GM18498 (cell line): Measurements from ENCODE around the gene OTUD1.

Experiments
- ATAC-seq: cut with Tn5 transposase; IDR thresholded peaks from one replicate; pipeline ENCODE4 v1.9.1; 2021; ENCODE audit warnings: mild to moderate bottlenecking, moderate library complexity; ENCODE audit not compliant: unreplicated experiment

The OTUD1 gene

GRCh38 chr10:23419655-23420329, 19.1 kb upstream of the OTUD1 start:
- ATAC-seq, result no peak

- no peak for ATAC-seq
These were observed 17.5 kb upstream of the OTUD1 start for GRCh38 chr10:23421397-23421796.

- ATAC-seq, result no peak
These were observed 16.9 kb upstream of the OTUD1 start for GRCh38 chr10:23422003-23422411.

GRCh38 chr10:23432166-23432565, 6.7 kb upstream of the OTUD1 start:
- no peak for ATAC-seq

GRCh38 chr10:23432639-23433038, 6.2 kb upstream of the OTUD1 start:
- ATAC-seq, result no peak

- ATAC-seq, result no peak
These were observed 5.2 kb upstream of the OTUD1 start for GRCh38 chr10:23433701-23434100.

- ATAC-seq, result no peak
These were observed 3.5 kb upstream of the OTUD1 start for GRCh38 chr10:23435378-23435777.

- ATAC-seq, result no peak
These were observed 1.9 kb upstream of the OTUD1 start for GRCh38 chr10:23436983-23437382.

GRCh38 chr10:23437963-23438546, 820 bp upstream of the OTUD1 start:
- ATAC-seq, result no peak

GRCh38 chr10:23439452-23439960, 631 bp downstream of the OTUD1 start:
- peak; percentile 16 for ATAC-seq

GRCh38 chr10:23439961-23440889, 1.4 kb downstream of the OTUD1 start:
- ATAC-seq, result peak; percentile 21

- no peak for ATAC-seq
These were observed 2.4 kb downstream of the OTUD1 start for GRCh38 chr10:23441251-23441650.

GRCh38 chr10:23442936-23443335, 4.1 kb downstream of the OTUD1 start:
- no peak for ATAC-seq

GRCh38 chr10:23445591-23445990, 6.7 kb downstream of the OTUD1 start:
- no peak for ATAC-seq

GRCh38 chr10:23448323-23448722, 9.4 kb downstream of the OTUD1 start:
- ATAC-seq, result no peak

GRCh38 chr10:23448802-23449570, 10.1 kb downstream of the OTUD1 start:
- ATAC-seq, result peak; percentile 88

- ATAC-seq, result no peak
These were observed 13.3 kb downstream of the OTUD1 start for GRCh38 chr10:23452033-23452655.

- no peak for ATAC-seq
These were observed 14.6 kb downstream of the OTUD1 start for GRCh38 chr10:23453465-23453864.

GRCh38 chr10:23457632-23458417, 18.9 kb downstream of the OTUD1 start:
- no peak for ATAC-seq
